Effector memory CD4-positive, alpha-beta T cell (primary cell): ENCODE data around the gene AMPD2.
"Not testable (repeated sequence)": the region's sequence is repeated elsewhere in the genome, so short reads cannot be mapped to it uniquely, and the experiment has no call there.

Experiments used
- DNase-seq, 3 donors: peaks; one replicate each; pipeline ENCODE4 v3.0.0-alpha.2; 2020
- H3K27ac ChIP-seq: 2 replicates; pipeline ENCODE4 v1.7.0; 2013; ENCODE audit warnings: mild to moderate bottlenecking, low read length, moderate library complexity; ENCODE audit not compliant: insufficient read depth, poor library complexity, severe bottlenecking
- H3K27me3 ChIP-seq: replicated peaks from 2 replicates; pipeline ENCODE4 v1.7.0; 2013; ENCODE audit warnings: mild to moderate bottlenecking, low read length; ENCODE audit not compliant: insufficient read depth, control insufficient read depth, poor library complexity, severe bottlenecking
- H3K36me3 ChIP-seq: 2 replicates; pipeline ENCODE4 v1.7.0; 2013; ENCODE audit warnings: mild to moderate bottlenecking, low read length, moderate library complexity; ENCODE audit not compliant: control insufficient read depth, insufficient read depth
- H3K4me1 ChIP-seq: 2 replicates; pipeline ENCODE4 v1.7.0; 2013; ENCODE audit warnings: low read length, mild to moderate bottlenecking; ENCODE audit not compliant: control insufficient read depth, insufficient read depth, poor library complexity, severe bottlenecking
- H3K4me3 ChIP-seq: 2 replicates; pipeline ENCODE4 v1.7.0; 2013; ENCODE audit warnings: low read length, low read depth, mild to moderate bottlenecking; ENCODE audit not compliant: insufficient read depth, poor library complexity, severe bottlenecking
- H3K9me3 ChIP-seq: 2 replicates; pipeline ENCODE4 v1.7.0; 2013; ENCODE audit warnings: mild to moderate bottlenecking, low read length, moderate library complexity; ENCODE audit not compliant: control insufficient read depth

Gene AMPD2

GRCh38 chr1:109676683-109677381 is 57.2 kb downstream of the AMPD2 start:
- H3K27me3 ChIP-seq, DNase-seq, H3K4me3 ChIP-seq, H3K27ac ChIP-seq, H3K9me3 ChIP-seq, H3K4me1 ChIP-seq, H3K36me3 ChIP-seq: not testable (repeated sequence)

GRCh38 chr1:109677459-109677858 is 57.8 kb downstream of the AMPD2 start:
- no peak overlapping the region for H3K4me3 ChIP-seq
- no peaks in the 10 kb centered on the region for H3K9me3 ChIP-seq
- no peaks in the 10 kb centered on the region for H3K4me1 ChIP-seq
- H3K36me3 ChIP-seq, result no peaks in the 10 kb centered on the region
- H3K27ac ChIP-seq, result no peak overlapping the region
- H3K27me3 ChIP-seq, result no peaks in the 10 kb centered on the region
- no peak for DNase-seq

- H3K9me3 ChIP-seq, DNase-seq, H3K4me3 ChIP-seq, H3K27me3 ChIP-seq, H3K36me3 ChIP-seq, H3K4me1 ChIP-seq, H3K27ac ChIP-seq: not testable (repeated sequence)
Observed at GRCh38 chr1:109678637-109679036, 59.0 kb downstream of the AMPD2 start.
